MM.1S (cell line): Measurements from ENCODE around the gene NCAPD3.

Experiments
- DNase-seq: peaks from one replicate; pipeline ENCODE4 v3.0.0-alpha.2; 2015
- H2AFZ ChIP-seq: fragments of 300-600 bp; sonication (generic); 2 replicates; pipeline ENCODE4 v1.6.0; 2016; ENCODE audit warnings: antibody characterized with exemption, low read length
- H3F3A ChIP-seq: fragments of 300-600 bp; sonication (generic); 2 replicates; pipeline ENCODE4 v1.6.1; 2016; ENCODE audit warnings: mild to moderate bottlenecking, antibody characterized with exemption, low read length, moderate library complexity, mixed read lengths; ENCODE audit not compliant: insufficient read depth
- H3K27ac ChIP-seq: fragments of 300-600 bp; sonication (generic); 2 replicates; pipeline ENCODE4 v1.5.1; 2016; ENCODE audit warnings: mild to moderate bottlenecking, low read length
- H3K27me3 ChIP-seq: fragments of 300-600 bp; sonication (generic); replicated peaks from 2 replicates; pipeline ENCODE4 v1.6.0; 2016; ENCODE audit warnings: low read length; ENCODE audit not compliant: insufficient read depth
- H3K36me3 ChIP-seq: fragments of 300-600 bp; sonication (generic); replicated peaks from 2 replicates; pipeline ENCODE4 v1.6.1; 2016; ENCODE audit warnings: mild to moderate bottlenecking, low read length, mixed read lengths; ENCODE audit not compliant: insufficient read depth
- H3K4me1 ChIP-seq: fragments of 300-600 bp; sonication (generic); 2 replicates; pipeline ENCODE4 v1.6.1; 2016; ENCODE audit warnings: low read length, mixed read lengths
- H3K4me2 ChIP-seq: fragments of 300-600 bp; sonication (generic); 2 replicates; pipeline ENCODE4 v1.6.0; 2016; ENCODE audit warnings: low read depth, low read length
- H3K4me3 ChIP-seq: fragments of 300-600 bp; sonication (generic); 2 replicates; pipeline ENCODE4 v1.5.1; 2016; ENCODE audit warnings: low read length, mixed read lengths
- H3K79me2 ChIP-seq: fragments of 300-600 bp; sonication (generic); 2 replicates; pipeline ENCODE4 v1.6.1; 2016; ENCODE audit warnings: mixed run types, low read length, mixed read lengths
- H3K9ac ChIP-seq: fragments of 300-600 bp; sonication (generic); 2 replicates; pipeline ENCODE4 v1.6.1; 2016; ENCODE audit warnings: low read length, mixed read lengths
- H3K9me2 ChIP-seq: fragments of 300-600 bp; sonication (generic); replicated peaks from 2 replicates; pipeline ENCODE4 v1.6.1; 2016; ENCODE audit warnings: mild to moderate bottlenecking, low read length, mixed read lengths; ENCODE audit not compliant: insufficient read depth
- H3K9me3 ChIP-seq: fragments of 300-600 bp; sonication (generic); replicated peaks from 2 replicates; pipeline ENCODE4 v1.6.1; 2016; ENCODE audit warnings: mild to moderate bottlenecking, low read length, mixed read lengths; ENCODE audit not compliant: insufficient read depth
- H4K20me1 ChIP-seq: fragments of 300-600 bp; sonication (generic); 2 replicates; pipeline ENCODE4 v1.6.1; 2016; ENCODE audit warnings: mild to moderate bottlenecking, low read length, moderate library complexity, mixed read lengths; ENCODE audit not compliant: insufficient read depth
- EZH2 ChIP-seq: fragments of 300-600 bp; sonication (generic); optimal IDR thresholded peaks from 2 replicates; pipeline ENCODE3; 2017; ENCODE audit warnings: low read depth, mild to moderate bottlenecking, antibody characterized with exemption, low read length, mixed read lengths
- EZH2phosphoT487 ChIP-seq: fragments of 300-600 bp; sonication (generic); IDR thresholded peaks from 2 replicates; pipeline ENCODE4 v1.6.1; 2018; ENCODE audit warnings: antibody characterized with exemption, low read length
- TF ChIP-seq, protein P1 (sequence below): fragments of 300-600 bp; sonication (generic); IDR thresholded peaks from 2 replicates; pipeline ENCODE4 v1.5.1; 2016; ENCODE audit warnings: antibody characterized with exemption, low read length, mixed read lengths

NCAPD3 gene

DNA sequence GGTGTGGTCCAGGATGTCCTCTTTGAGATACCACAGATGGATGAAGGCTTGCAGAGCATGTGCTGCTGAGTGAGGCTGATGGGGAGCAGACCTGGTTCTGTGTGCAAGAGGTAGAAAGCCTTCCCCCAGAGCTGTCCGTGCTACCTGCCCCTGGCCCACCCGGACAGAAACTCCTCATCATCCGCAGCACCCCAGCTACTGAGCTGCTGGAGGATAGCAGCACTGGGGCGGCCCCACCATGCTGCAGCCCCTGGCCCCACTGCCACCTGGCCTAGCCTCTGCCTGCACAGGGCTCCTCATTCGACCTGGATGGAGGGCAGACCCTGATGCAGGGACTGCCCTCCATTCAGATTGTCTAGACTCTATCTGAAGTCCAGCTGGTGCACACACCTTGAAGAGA lies 50.5 kb downstream of the NCAPD3 start:
- no peaks in the 10 kb centered on the region for H3K9me2 ChIP-seq
- H3K79me2 ChIP-seq, result no peaks in the 10 kb centered on the region
- H3F3A ChIP-seq, result 0 out of 2 replicates have a peak, but pooled peaks cover 5% of the 10 kb centered on the region
- H2AFZ ChIP-seq, result no peak overlapping the region
- H3K4me1 ChIP-seq, result no peaks in the 10 kb centered on the region
- H3K4me3 ChIP-seq, result no peak overlapping the region
- H3K9me3 ChIP-seq, result no peaks in the 10 kb centered on the region
- no peak overlapping the region for H3K9ac ChIP-seq
- H3K27ac ChIP-seq, result no peak overlapping the region
- H3K36me3 ChIP-seq, result peaks cover 13% of the 10 kb centered on the region; the same call in 1 of the 2 replicates
- no peaks in the 10 kb centered on the region for H4K20me1 ChIP-seq
- no peak overlapping the region for H3K4me2 ChIP-seq
- no peak for TF ChIP-seq EZH2
- no peak for TF ChIP-seq EZH2phosphoT487
- TF ChIP-seq, protein P1, sequence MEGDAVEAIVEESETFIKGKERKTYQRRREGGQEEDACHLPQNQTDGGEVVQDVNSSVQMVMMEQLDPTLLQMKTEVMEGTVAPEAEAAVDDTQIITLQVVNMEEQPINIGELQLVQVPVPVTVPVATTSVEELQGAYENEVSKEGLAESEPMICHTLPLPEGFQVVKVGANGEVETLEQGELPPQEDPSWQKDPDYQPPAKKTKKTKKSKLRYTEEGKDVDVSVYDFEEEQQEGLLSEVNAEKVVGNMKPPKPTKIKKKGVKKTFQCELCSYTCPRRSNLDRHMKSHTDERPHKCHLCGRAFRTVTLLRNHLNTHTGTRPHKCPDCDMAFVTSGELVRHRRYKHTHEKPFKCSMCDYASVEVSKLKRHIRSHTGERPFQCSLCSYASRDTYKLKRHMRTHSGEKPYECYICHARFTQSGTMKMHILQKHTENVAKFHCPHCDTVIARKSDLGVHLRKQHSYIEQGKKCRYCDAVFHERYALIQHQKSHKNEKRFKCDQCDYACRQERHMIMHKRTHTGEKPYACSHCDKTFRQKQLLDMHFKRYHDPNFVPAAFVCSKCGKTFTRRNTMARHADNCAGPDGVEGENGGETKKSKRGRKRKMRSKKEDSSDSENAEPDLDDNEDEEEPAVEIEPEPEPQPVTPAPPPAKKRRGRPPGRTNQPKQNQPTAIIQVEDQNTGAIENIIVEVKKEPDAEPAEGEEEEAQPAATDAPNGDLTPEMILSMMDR, result no peak
- no peak for DNase-seq
- no peaks in the 10 kb centered on the region for H3K27me3 ChIP-seq

DNA sequence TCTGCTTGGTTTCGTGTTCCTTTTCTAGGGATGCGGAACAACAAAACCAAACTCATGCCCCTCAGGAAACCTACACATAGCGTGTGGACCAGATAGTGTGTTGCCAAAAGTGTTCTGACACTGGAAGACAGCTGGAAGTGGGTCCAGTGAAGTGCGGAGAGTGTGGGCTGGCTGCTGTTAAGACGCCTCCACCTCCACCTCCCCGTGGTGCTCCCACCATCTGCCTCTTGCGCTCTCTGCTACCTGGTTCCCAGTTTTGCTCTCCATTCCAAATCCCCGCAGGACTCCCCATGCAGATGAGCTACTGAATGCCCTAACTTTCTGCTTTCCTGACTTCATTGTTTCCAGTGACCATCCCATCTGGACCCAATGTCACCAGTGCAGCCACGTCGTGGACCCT lies 51.8 kb downstream of the NCAPD3 start:
- no peaks in the 10 kb centered on the region for H3K4me1 ChIP-seq
- peaks cover 10% of the 10 kb centered on the region; the same call in 1 of the 2 replicates for H3K36me3 ChIP-seq

DNA sequence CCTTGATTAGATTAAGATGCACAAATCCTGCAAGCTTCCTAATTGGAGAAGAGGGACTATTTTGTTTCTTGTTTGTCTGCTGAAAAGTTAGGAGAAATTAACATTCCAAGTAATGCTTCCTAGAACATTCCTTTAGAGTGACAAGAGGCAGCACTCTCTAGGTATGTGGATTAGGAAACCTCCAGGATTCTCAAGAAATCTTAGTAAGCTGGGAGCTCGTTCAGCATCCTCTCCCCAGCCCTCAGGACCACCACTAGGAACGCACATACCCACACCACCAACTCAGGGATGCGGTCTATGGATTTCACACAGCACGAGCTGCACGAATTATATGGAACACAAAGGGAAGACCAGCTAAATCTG lies 52.9 kb downstream of the NCAPD3 start:
- no peaks in the 10 kb centered on the region for H3K79me2 ChIP-seq
- H3F3A ChIP-seq, result no peaks in the 10 kb centered on the region
- H3K36me3 ChIP-seq, result 0 out of 2 replicates have a peak, but pooled peaks cover 10% of the 10 kb centered on the region
- H3K9ac ChIP-seq, result no peak overlapping the region
- H3K9me3 ChIP-seq, result no peaks in the 10 kb centered on the region
- no peak overlapping the region for H2AFZ ChIP-seq
- H3K27ac ChIP-seq, result no peak overlapping the region
- DNase-seq, result no peak
- no peak for TF ChIP-seq EZH2
- TF ChIP-seq, protein P1, result no peak
- no peak for TF ChIP-seq EZH2phosphoT487
- H3K4me3 ChIP-seq, result no peak overlapping the region
- no peaks in the 10 kb centered on the region for H4K20me1 ChIP-seq
- H3K4me1 ChIP-seq, result no peaks in the 10 kb centered on the region
- H3K27me3 ChIP-seq, result no peaks in the 10 kb centered on the region
- H3K4me2 ChIP-seq, result no peak overlapping the region
- no peaks in the 10 kb centered on the region for H3K9me2 ChIP-seq

More for the DNA sequence above, 51.8 kb downstream of the NCAPD3 start:
- Histone ChIP-seq H3K9me2 (no peaks in the 10 kb centered on the region), H4K20me1 (no peaks in the 10 kb centered on the region), H3K4me3 (no peak overlapping the region), H3K4me2 (no peak overlapping the region), H3K9me3 (no peaks in the 10 kb centered on the region), H3K9ac (no peak overlapping the region), H3K79me2 (no peaks in the 10 kb centered on the region), H3F3A (0 out of 2 replicates have a peak, but pooled peaks cover under 1% of the 10 kb centered on the region), H3K27me3 (no peaks in the 10 kb centered on the region), H3K27ac (no peak overlapping the region), H2AFZ (no peak overlapping the region)
- TF ChIP-seq EZH2 (no peak), EZH2phosphoT487 (no peak)
- TF ChIP-seq, protein P1, result no peak
- no peak for DNase-seq
